Measurements from ENCODE around the gene PEMT.

- TF ChIP-seq CTCF (IDR thresholded peaks at IDR 0.05; ENCODE audit: control extremely low read depth in 1 of 3, insufficient read depth in 1 of 3, low read depth in 1 of 3, low read length in 3 of 3), result no peak
- TF ChIP-seq POU5F1 (IDR thresholded peaks at IDR 0.05; ENCODE audit: low read depth, low read length), result no peak
- TF ChIP-seq USF2 (IDR thresholded peaks at IDR 0.05; ENCODE audit: low read length), result no peak
- no peak for TF ChIP-seq YY1 (IDR thresholded peaks at IDR 0.05; ENCODE audit: low read depth, low read length)
- no peak for TF ChIP-seq CREB1 (IDR thresholded peaks at IDR 0.05)
- no peak for TF ChIP-seq EZH2 (IDR thresholded peaks at IDR 0.05; ENCODE audit: low read depth, low read length, severe bottlenecking)
- TF ChIP-seq PHF8 (conservative IDR thresholded peaks at IDR 0.05; ENCODE audit: low read depth, low read length), result no peak
These were observed 20.8 kb upstream of the PEMT start for GRCh38 chr17:17612085-17613022.

Data from H1 (cell line).